ENCODE results near the gene TNFAIP2.
A peak's percentile ranks its signal among the peaks of the same experiment; 100 is the strongest.
"Not testable (repeated sequence)": the region's sequence is repeated elsewhere in the genome, so short reads cannot be mapped to it uniquely, and the experiment has no call there.

Gene TNFAIP2

GRCh38 chr14:103107941-103108748 is 15.1 kb upstream of the TNFAIP2 start:
- DNase-seq, result no peak

GRCh38 chr14:103108749-103109207 is 14.5 kb upstream of the TNFAIP2 start:
- no peak for DNase-seq

GRCh38 chr14:103109535-103110441 is 13.5 kb upstream of the TNFAIP2 start:
- no peak for DNase-seq

- DNase-seq, result no peak
These were observed 12.5 kb upstream of the TNFAIP2 start for GRCh38 chr14:103110681-103111231.

GRCh38 chr14:103111232-103111868 is 11.9 kb upstream of the TNFAIP2 start:
- no peak for DNase-seq

- no peak for DNase-seq
These were observed 10.6 kb upstream of the TNFAIP2 start for GRCh38 chr14:103112400-103113243.

GRCh38 chr14:103113303-103113702 is 10.0 kb upstream of the TNFAIP2 start:
- DNase-seq, result no peak

- no peak for DNase-seq
These were observed 9.5 kb upstream of the TNFAIP2 start for GRCh38 chr14:103113774-103114173.

- not testable (repeated sequence) for DNase-seq
These were observed 8.1 kb upstream of the TNFAIP2 start for GRCh38 chr14:103115086-103115679.

GRCh38 chr14:103115845-103116572 is 7.3 kb upstream of the TNFAIP2 start:
- DNase-seq, result no peak

GRCh38 chr14:103116636-103117035 is 6.6 kb upstream of the TNFAIP2 start:
- DNase-seq, result no peak

- DNase-seq, result not testable (repeated sequence)
These were observed 5.8 kb upstream of the TNFAIP2 start for GRCh38 chr14:103117499-103117898.

- DNase-seq, result no peak
These were observed 5.1 kb upstream of the TNFAIP2 start for GRCh38 chr14:103118018-103118662.

- peak; percentile 33 for DNase-seq
These were observed 4.4 kb upstream of the TNFAIP2 start for GRCh38 chr14:103118663-103119404.

GRCh38 chr14:103119527-103119926 is 3.7 kb upstream of the TNFAIP2 start:
- not testable (repeated sequence) for DNase-seq

GRCh38 chr14:103121121-103121845 is 2.0 kb upstream of the TNFAIP2 start:
- no peak for DNase-seq

GRCh38 chr14:103121846-103122584 is 1.2 kb upstream of the TNFAIP2 start:
- peak; percentile 18 for DNase-seq

GRCh38 chr14:103122585-103122946 is 695 bp upstream of the TNFAIP2 start:
- no peak for DNase-seq
